Aorta (tissue), 5 donors: ENCODE results near the gene UGT2B15. TPM values are rescaled to one million over a fixed set of nuclear protein-coding genes. Genes with fewer than 3 reads are reported as not detected.
"Not testable (repeated sequence)": the region's sequence is repeated elsewhere in the genome, so short reads cannot be mapped to it uniquely, and the experiment has no call there.

Source experiments
- ATAC-seq: fragments of 200-7000 bp; cut with Tn5 transposase; one replicate; pipeline ENCODE4 v1.9.1; 2022; ENCODE audit warnings: moderate library complexity; ENCODE audit not compliant: low FRiP score
- DNase-seq, 2 donors: peaks; one replicate each; pipeline ENCODE4 v3.0.0-alpha.2; 2020
- H3K27ac ChIP-seq, 2 donors: one replicate each; pipeline ENCODE4 v1.5.1; 2013; ENCODE audit warnings: low read length in 2 of 2, mild to moderate bottlenecking in 2 of 2, moderate library complexity in 2 of 2, control low read depth in 1 of 2, inconsistent platforms in 1 of 2, low read depth in 1 of 2
- H3K27me3 ChIP-seq, 2 donors: one replicate each; pipeline ENCODE4 v1.6.1; 2013; ENCODE audit warnings: control low read depth in 1 of 2, low read length in 1 of 2, mild to moderate bottlenecking in 1 of 2, moderate library complexity in 1 of 2; ENCODE audit not compliant: insufficient read depth in 2 of 2, control insufficient read depth in 1 of 2
- H3K36me3 ChIP-seq, 2 donors: one replicate each; pipeline ENCODE4 v1.6.1; 2013; ENCODE audit warnings: control low read depth in 1 of 2, low read length in 1 of 2, mild to moderate bottlenecking in 1 of 2; ENCODE audit not compliant: insufficient read depth in 2 of 2, control insufficient read depth in 1 of 2
- H3K4me1 ChIP-seq, 2 donors: one replicate each; pipeline ENCODE4 v1.6.1; 2013; ENCODE audit warnings: low read length in 2 of 2, control low read depth in 1 of 2, mild to moderate bottlenecking in 1 of 2, moderate library complexity in 1 of 2; ENCODE audit not compliant: insufficient read depth in 2 of 2, control insufficient read depth in 1 of 2
- H3K4me3 ChIP-seq, 2 donors: one replicate each; pipeline ENCODE4 v1.5.1; 2013; ENCODE audit warnings: low read length in 2 of 2, control low read depth in 1 of 2, mild to moderate bottlenecking in 1 of 2
- H3K9me3 ChIP-seq: one replicate; pipeline ENCODE4 v1.6.1; 2013; ENCODE audit warnings: mild to moderate bottlenecking, low read length; ENCODE audit not compliant: control insufficient read depth
- WGBS, 2 donors: extraction: QIAGEN DNeasy Blood & Tissue Kit; methylation state at CpG; one replicate each; pipeline ENCODE4 v1.1.7; 2013; 5-methylcytosine and 5-hydroxymethylcytosine counted together
- intact Hi-C, 2 donors: fragments of 100-400 bp; cut with DNase I; formaldehyde crosslinking; loops; one replicate each; pipeline versions ENCODE4 v1.14.2 to v1.15.0; 2022
- polyA plus RNA-seq, 2 donors: library from polyadenylated mRNA; stranded (reverse); fragments of 200-250 nt; gene quantifications; one replicate each; pipeline ENCODE4 v1.2.3, GENCODE V29; 2013
- total RNA-seq, 2 donors: library from RNA; stranded (reverse); fragmentation: NEBNext Ultra II Directional; extraction: Animal tissue kit (Norgen Biotek cat#: 25700); gene quantifications; one replicate each; pipeline ENCODE4 v1.2.1, GENCODE V29; 2021
- donor health status: healthy with polysubstance abuse.
- donor health status: Bipolar disorder and iron deficiency.
- donor health status: DM: no; HTN: no; CAD: no.
- donor health status: DM: no; HTN: no; CAD: no.
- donor health status: DM: yes; HTN: yes; CAD: no.

Gene UGT2B15
- total and polyA plus RNA-seq, 4 donors = 0.75 TPM; not detected in 3

GRCh38 chr4:68693325-68694075 is 23.0 kb upstream of the UGT2B15 start:
- WGBS, 2 donors = 84% methylated on average over 9 of the region's 9 CpGs
- intact Hi-C loops = no loop called here
- no peak for ATAC-seq
- H3K4me1 ChIP-seq = no peaks in the 10 kb centered on the region
- H3K4me3 ChIP-seq = no peak overlapping the region
- H3K27ac ChIP-seq = no peak overlapping the region
- H3K27me3 ChIP-seq = no peaks in the 10 kb centered on the region
- no peak for DNase-seq
- no peaks in the 10 kb centered on the region for H3K36me3 ChIP-seq
- no peaks in the 10 kb centered on the region for H3K9me3 ChIP-seq

DNA sequence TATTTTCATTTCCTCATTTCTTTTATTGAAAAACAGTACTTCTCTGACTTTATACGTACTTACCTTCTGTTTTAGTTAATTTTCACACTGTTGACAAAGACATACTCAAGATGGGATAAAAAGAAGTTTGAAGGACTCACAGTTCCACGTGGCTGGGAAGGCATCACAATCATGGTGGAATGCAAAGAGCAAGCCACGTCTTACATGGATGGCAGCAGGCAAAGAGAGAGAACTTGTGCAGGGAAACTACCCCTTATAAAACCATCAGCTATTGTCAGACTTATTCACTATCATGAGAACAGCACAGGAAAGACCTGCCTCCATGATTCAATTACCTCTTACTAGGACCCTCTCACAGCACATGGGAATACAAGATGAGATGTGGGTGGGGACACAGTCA is 20.7 kb upstream of the UGT2B15 start:
- H3K36me3 ChIP-seq = no peaks in the 10 kb centered on the region
- no peaks in the 10 kb centered on the region for H3K27me3 ChIP-seq
- WGBS, 2 donors = 65 to 67% methylated on average over 3 of the region's 3 CpGs
- no peak for DNase-seq
- H3K27ac ChIP-seq = no peak overlapping the region
- ATAC-seq = no peak
- H3K4me3 ChIP-seq = no peak overlapping the region
- intact Hi-C loops = no loop called here
- no peaks in the 10 kb centered on the region for H3K4me1 ChIP-seq
- H3K9me3 ChIP-seq = no peaks in the 10 kb centered on the region

DNA sequence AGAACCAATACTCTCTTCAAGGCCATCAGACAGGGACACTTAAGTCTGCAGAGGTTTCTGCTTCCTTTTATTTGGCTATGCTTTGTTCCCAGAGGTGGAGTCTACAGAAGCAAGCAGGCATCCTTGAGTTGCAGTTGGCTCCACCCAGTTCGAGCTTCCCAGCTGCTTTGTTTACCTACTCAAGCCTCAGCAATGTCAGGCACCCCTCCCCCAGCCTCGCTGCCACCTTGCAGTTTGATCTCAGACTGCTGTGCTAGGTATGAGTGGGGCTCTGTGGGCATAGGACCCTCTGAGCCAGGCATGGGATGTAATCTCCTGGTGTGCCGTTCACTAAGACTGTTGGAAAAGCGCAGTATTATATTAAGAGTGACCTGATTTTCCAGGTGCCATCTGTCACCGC is 12.6 kb upstream of the UGT2B15 start:
- DNase-seq (no peak), ATAC-seq (no peak)
- Histone ChIP-seq H3K27ac (no peak overlapping the region), H3K4me3 (no peak overlapping the region), H3K27me3 (no peaks in the 10 kb centered on the region), H3K9me3 (no peaks in the 10 kb centered on the region), H3K4me1 (no peaks in the 10 kb centered on the region), H3K36me3 (no peaks in the 10 kb centered on the region)
- 74 to 80% methylated on average over 5 of the region's 5 CpGs for WGBS, 2 donors
- intact Hi-C loops = no loop called here

- DNase-seq, H3K27me3 ChIP-seq, H3K4me1 ChIP-seq, H3K27ac ChIP-seq, ATAC-seq, H3K9me3 ChIP-seq, H3K4me3 ChIP-seq, H3K36me3 ChIP-seq, intact Hi-C loops: not testable (repeated sequence)
- WGBS, 2 donors = 78 to 80% methylated on average over 3 of the region's 3 CpGs
These were observed 10.8 kb upstream of the UGT2B15 start for GRCh38 chr4:68681298-68681697.

DNA sequence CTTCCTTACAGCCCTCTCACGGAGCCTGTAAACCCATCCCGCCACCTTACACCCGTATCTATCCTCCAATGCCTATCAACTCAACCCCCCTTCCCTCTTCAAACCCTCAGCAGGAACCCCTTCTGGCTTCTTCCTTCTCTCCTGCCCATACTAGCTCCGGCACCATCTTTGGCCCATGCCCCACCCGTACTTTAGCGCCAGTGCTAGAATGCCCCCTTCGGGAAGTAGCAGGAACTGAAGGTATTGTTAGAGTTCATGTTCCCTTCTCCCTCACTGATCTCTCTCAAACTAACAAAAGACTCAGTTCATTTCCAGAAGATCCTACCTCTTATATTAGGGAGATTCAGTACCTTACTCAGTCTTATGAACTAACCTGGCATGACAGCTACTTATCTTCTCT is 2.7 kb upstream of the UGT2B15 start:
- H3K27me3 ChIP-seq = no peaks in the 10 kb centered on the region
- 94% methylated on average over 7 of the region's 7 CpGs for WGBS, 2 donors
- no peak for ATAC-seq
- no peak overlapping the region for H3K27ac ChIP-seq
- H3K4me3 ChIP-seq = no peak overlapping the region
- DNase-seq = no peak
- H3K9me3 ChIP-seq = no peaks in the 10 kb centered on the region
- intact Hi-C loops = no loop called here
- no peaks in the 10 kb centered on the region for H3K36me3 ChIP-seq
- no peaks in the 10 kb centered on the region for H3K4me1 ChIP-seq

GRCh38 chr4:68671217-68671616 is 765 bp upstream of the UGT2B15 start:
- H3K36me3 ChIP-seq, ATAC-seq, H3K4me3 ChIP-seq, DNase-seq, H3K4me1 ChIP-seq, H3K27ac ChIP-seq, H3K9me3 ChIP-seq, H3K27me3 ChIP-seq, intact Hi-C loops: not testable (repeated sequence)

DNA sequence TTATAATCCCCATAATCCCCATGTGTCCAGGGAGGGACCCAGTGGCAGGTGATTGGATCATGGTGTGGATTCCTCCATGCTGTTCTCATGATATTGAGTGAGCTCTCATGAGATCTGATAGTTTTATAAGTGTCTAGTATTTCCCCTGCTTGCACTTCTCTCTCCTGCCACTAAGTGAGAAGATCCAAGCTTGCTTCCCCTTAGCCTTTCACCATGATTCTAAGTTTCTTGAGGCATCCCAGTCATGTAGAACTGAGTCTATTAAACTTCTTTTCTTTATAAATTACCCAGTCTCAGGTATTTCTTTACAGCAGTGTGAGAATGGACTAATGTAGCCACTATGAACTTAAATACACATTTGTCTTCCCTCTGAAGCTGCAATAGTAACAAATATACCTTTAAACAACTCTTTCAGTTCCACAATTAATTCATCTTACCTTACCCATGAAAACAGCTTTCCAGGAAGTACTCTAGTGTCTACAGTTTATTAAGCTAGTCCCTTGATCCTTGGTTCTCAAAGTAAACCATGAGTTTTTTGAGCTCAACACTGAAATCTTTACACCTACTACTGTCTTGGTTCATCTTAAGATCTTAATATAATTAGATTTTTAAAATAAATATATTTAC is 1.8 kb downstream of the UGT2B15 start:
- intact Hi-C loops, DNase-seq, ATAC-seq, H3K9me3 ChIP-seq, H3K4me1 ChIP-seq, H3K4me3 ChIP-seq, H3K27ac ChIP-seq, H3K27me3 ChIP-seq, H3K36me3 ChIP-seq: not testable (repeated sequence)

- ATAC-seq, intact Hi-C loops, H3K27me3 ChIP-seq: not testable (repeated sequence)
These were observed 2.9 kb downstream of the UGT2B15 start for GRCh38 chr4:68667551-68667950.

GRCh38 chr4:68664721-68665120 is 5.7 kb downstream of the UGT2B15 start:
- DNase-seq, ATAC-seq, H3K9me3 ChIP-seq, intact Hi-C loops, H3K4me3 ChIP-seq, H3K27ac ChIP-seq, H3K36me3 ChIP-seq, H3K27me3 ChIP-seq, H3K4me1 ChIP-seq: not testable (repeated sequence)
- 75 to 81% methylated on average over 3 of the region's 3 CpGs for WGBS, 2 donors

More at GRCh38 chr4:68667551-68667950, 2.9 kb downstream of the UGT2B15 start:
- not testable (repeated sequence) for DNase-seq, H3K4me1 ChIP-seq, H3K36me3 ChIP-seq, H3K4me3 ChIP-seq, H3K9me3 ChIP-seq, H3K27ac ChIP-seq
